SU-DHL-6 (cell line): Measurements from ENCODE around the gene RHEBL1.

ENCODE experiments used
- H2AFZ ChIP-seq: fragments of 200-600 bp; sonication (generic); 2 replicates; pipeline ENCODE4 v1.6.1; 2014; ENCODE audit warnings: low read depth, mild to moderate bottlenecking, moderate library complexity, mixed read lengths, antibody characterized with exemption, low read length; ENCODE audit not compliant: severe bottlenecking
- H3F3A ChIP-seq: fragments of 200-600 bp; shearing (Covaris generic); 2 replicates; pipeline ENCODE4 v1.6.0; 2016; ENCODE audit warnings: antibody characterized with exemption, mild to moderate bottlenecking; ENCODE audit not compliant: insufficient read depth
- H3K27ac ChIP-seq: fragments of 200-600 bp; sonication (generic); 2 replicates; pipeline ENCODE4 v1.5.1; 2016; ENCODE audit warnings: low read depth, mild to moderate bottlenecking, low read length, moderate library complexity, mixed read lengths
- H3K27me3 ChIP-seq: fragments of 200-600 bp; sonication (generic), shearing (Covaris generic); 2 replicates; pipeline ENCODE4 v1.6.0; 2014; ENCODE audit warnings: mild to moderate bottlenecking, low read length
- H3K36me3 ChIP-seq: fragments of 200-600 bp; sonication (generic); 2 replicates; pipeline ENCODE4 v1.6.1; 2014; ENCODE audit warnings: mild to moderate bottlenecking, low read length, mixed read lengths
- H3K4me2 ChIP-seq: fragments of 300-600, 200-600 bp; shearing (Covaris generic), sonication (generic); 2 replicates; pipeline ENCODE4 v1.6.0; 2014; ENCODE audit warnings: low read length, low read depth, mild to moderate bottlenecking; ENCODE audit not compliant: poor library complexity, severe bottlenecking
- H3K4me3 ChIP-seq: fragments of 200-600 bp; sonication (generic); 2 replicates; pipeline ENCODE4 v1.5.1; 2014; ENCODE audit warnings: antibody characterized with exemption, low read length, mild to moderate bottlenecking, mixed read lengths; ENCODE audit not compliant: insufficient read depth, poor library complexity, severe bottlenecking
- H3K79me2 ChIP-seq: fragments of 200-600 bp; sonication (generic); 2 replicates; pipeline ENCODE4 v1.6.1; 2014; ENCODE audit warnings: mild to moderate bottlenecking, low read length, moderate library complexity; ENCODE audit not compliant: insufficient read depth
- H3K9ac ChIP-seq: fragments of 200-600 bp; sonication (generic); 2 replicates; pipeline ENCODE4 v1.7.0; 2014; ENCODE audit warnings: mild to moderate bottlenecking, low read length
- H3K9me2 ChIP-seq: fragments of 200-600 bp; sonication (generic); replicated peaks from 2 replicates; pipeline ENCODE4 v1.6.1; 2014; ENCODE audit warnings: low read length; ENCODE audit not compliant: insufficient read depth
- H3K9me3 ChIP-seq: fragments of 200-600 bp; sonication (generic); 2 replicates; pipeline ENCODE4 v1.6.1; 2014; ENCODE audit warnings: low read length, mixed read lengths; ENCODE audit not compliant: insufficient read depth
- H4K20me1 ChIP-seq: fragments of 200-600 bp; sonication (generic); 2 replicates; pipeline ENCODE4 v1.6.1; 2014; ENCODE audit warnings: low read depth, mild to moderate bottlenecking, antibody characterized with exemption, low read length, moderate library complexity, mixed read lengths
- EZH2phosphoT487 ChIP-seq: fragments of 200-600 bp; sonication (generic), shearing (Covaris generic); conservative IDR thresholded peaks from 2 replicates; pipeline ENCODE4 v1.6.1; 2018; ENCODE audit warnings: mild to moderate bottlenecking, antibody characterized with exemption, low read length, moderate library complexity, mixed read lengths
- TF ChIP-seq, protein P1 (sequence below): fragments of 200-600 bp; sonication (generic); IDR thresholded peaks from one replicate; pipeline ENCODE4 v1.5.1; 2017; ENCODE audit warnings: antibody characterized with exemption, mild to moderate bottlenecking, low read length, moderate library complexity; ENCODE audit not compliant: insufficient read depth, poor library complexity, severe bottlenecking

RHEBL1 gene

GRCh38 chr12:49036029-49036428, 33.8 kb downstream of the RHEBL1 start:
- TF ChIP-seq EZH2phosphoT487, result no peak
- TF ChIP-seq, protein P1, sequence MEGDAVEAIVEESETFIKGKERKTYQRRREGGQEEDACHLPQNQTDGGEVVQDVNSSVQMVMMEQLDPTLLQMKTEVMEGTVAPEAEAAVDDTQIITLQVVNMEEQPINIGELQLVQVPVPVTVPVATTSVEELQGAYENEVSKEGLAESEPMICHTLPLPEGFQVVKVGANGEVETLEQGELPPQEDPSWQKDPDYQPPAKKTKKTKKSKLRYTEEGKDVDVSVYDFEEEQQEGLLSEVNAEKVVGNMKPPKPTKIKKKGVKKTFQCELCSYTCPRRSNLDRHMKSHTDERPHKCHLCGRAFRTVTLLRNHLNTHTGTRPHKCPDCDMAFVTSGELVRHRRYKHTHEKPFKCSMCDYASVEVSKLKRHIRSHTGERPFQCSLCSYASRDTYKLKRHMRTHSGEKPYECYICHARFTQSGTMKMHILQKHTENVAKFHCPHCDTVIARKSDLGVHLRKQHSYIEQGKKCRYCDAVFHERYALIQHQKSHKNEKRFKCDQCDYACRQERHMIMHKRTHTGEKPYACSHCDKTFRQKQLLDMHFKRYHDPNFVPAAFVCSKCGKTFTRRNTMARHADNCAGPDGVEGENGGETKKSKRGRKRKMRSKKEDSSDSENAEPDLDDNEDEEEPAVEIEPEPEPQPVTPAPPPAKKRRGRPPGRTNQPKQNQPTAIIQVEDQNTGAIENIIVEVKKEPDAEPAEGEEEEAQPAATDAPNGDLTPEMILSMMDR, result no peak
- H3K4me3 ChIP-seq, result no peak overlapping the region
- H3K27ac ChIP-seq, result no peak overlapping the region
- no peaks in the 10 kb centered on the region for H4K20me1 ChIP-seq
- no peaks in the 10 kb centered on the region for H3K9me3 ChIP-seq
- H3K4me2 ChIP-seq, result no peak overlapping the region
- no peak overlapping the region for H2AFZ ChIP-seq
- H3K27me3 ChIP-seq, result no peaks in the 10 kb centered on the region
- no peaks in the 10 kb centered on the region for H3K9me2 ChIP-seq
- no peaks in the 10 kb centered on the region for H3K79me2 ChIP-seq
- peaks cover 3% of the 10 kb centered on the region for H3K36me3 ChIP-seq
- no peak overlapping the region for H3K9ac ChIP-seq
- no peaks in the 10 kb centered on the region for H3F3A ChIP-seq

DNA sequence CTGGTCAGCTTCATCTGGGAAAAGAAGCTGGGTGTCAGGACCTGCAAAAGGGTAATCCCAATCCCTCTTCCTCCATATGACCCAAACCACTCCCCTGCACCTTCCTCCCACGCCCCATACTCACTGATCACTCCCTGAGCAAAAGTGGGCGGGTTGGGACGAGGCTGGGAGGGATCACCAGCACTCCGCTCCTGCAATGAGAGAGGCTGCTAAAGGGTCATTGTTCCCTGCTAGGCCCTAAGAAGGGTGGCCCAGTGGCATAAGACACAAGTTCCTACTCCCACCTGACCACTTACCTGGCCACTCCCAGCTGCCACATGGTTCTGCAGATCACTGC, 35.5 kb downstream of the RHEBL1 start:
- H3K9me2 ChIP-seq, result no peaks in the 10 kb centered on the region
- no peak overlapping the region for H2AFZ ChIP-seq
- no peaks in the 10 kb centered on the region for H3F3A ChIP-seq
- TF ChIP-seq, protein P1, result no peak
- no peak for TF ChIP-seq EZH2phosphoT487
- no peak overlapping the region for H3K27ac ChIP-seq
- H3K79me2 ChIP-seq, result no peaks in the 10 kb centered on the region
- H4K20me1 ChIP-seq, result no peaks in the 10 kb centered on the region
- H3K9ac ChIP-seq, result no peak overlapping the region
- no peaks in the 10 kb centered on the region for H3K9me3 ChIP-seq
- H3K36me3 ChIP-seq, result peaks cover 3% of the 10 kb centered on the region
- H3K4me3 ChIP-seq, result no peak overlapping the region
- no peak overlapping the region for H3K4me2 ChIP-seq
- no peaks in the 10 kb centered on the region for H3K27me3 ChIP-seq

DNA sequence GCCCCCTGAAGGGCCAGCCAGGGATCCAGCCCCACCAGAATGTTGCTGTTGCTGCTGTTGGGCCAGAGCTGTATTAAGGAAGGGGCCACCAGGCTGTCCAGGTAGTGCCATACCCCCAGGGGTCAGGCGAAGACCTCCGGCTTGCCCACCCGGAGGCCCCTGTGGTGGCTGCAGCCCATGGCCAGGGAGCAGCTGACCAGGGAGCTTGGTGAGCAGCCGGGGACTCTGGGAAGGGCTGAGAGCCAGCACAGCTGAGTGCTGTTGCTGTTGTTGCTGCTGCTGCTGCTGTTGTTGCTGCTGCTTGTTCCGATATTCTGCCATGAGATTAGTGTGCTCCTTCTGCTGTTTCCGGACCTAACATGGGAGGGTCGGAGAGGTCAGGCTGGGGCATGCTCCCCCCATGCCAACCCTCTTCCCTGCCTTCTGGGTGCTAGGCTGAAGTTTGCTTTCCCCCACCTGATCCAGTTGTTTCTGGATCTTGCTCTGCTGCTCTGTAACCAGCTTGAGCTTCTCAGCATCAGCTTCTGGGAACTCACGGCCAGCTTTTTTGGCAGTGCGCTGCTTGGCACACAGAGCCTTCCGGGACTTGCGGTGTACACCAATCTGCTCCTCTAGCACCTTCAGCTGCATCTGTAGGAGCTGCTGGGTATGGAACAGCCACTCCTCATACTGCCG, 36.0 kb downstream of the RHEBL1 start:
- H4K20me1 ChIP-seq, result no peaks in the 10 kb centered on the region
- H3F3A ChIP-seq, result no peaks in the 10 kb centered on the region
- H3K9me2 ChIP-seq, result no peaks in the 10 kb centered on the region
- no peak overlapping the region for H3K9ac ChIP-seq
- no peak overlapping the region for H3K4me3 ChIP-seq
- TF ChIP-seq EZH2phosphoT487, result no peak
- TF ChIP-seq, protein P1, result no peak
- no peak overlapping the region for H2AFZ ChIP-seq
- H3K4me2 ChIP-seq, result no peak overlapping the region
- H3K27me3 ChIP-seq, result no peaks in the 10 kb centered on the region
- no peak overlapping the region for H3K27ac ChIP-seq
- no peaks in the 10 kb centered on the region for H3K79me2 ChIP-seq
- no peaks in the 10 kb centered on the region for H3K9me3 ChIP-seq
- peaks cover 3% of the 10 kb centered on the region for H3K36me3 ChIP-seq
